Measurements from ENCODE around the gene A3GALT2.

GRCh38 chr1:33281554-33282303, 39.2 kb downstream of the A3GALT2 start:
- TF ChIP-seq, protein P1, sequence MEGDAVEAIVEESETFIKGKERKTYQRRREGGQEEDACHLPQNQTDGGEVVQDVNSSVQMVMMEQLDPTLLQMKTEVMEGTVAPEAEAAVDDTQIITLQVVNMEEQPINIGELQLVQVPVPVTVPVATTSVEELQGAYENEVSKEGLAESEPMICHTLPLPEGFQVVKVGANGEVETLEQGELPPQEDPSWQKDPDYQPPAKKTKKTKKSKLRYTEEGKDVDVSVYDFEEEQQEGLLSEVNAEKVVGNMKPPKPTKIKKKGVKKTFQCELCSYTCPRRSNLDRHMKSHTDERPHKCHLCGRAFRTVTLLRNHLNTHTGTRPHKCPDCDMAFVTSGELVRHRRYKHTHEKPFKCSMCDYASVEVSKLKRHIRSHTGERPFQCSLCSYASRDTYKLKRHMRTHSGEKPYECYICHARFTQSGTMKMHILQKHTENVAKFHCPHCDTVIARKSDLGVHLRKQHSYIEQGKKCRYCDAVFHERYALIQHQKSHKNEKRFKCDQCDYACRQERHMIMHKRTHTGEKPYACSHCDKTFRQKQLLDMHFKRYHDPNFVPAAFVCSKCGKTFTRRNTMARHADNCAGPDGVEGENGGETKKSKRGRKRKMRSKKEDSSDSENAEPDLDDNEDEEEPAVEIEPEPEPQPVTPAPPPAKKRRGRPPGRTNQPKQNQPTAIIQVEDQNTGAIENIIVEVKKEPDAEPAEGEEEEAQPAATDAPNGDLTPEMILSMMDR (IDR thresholded peaks at IDR 0.05; ENCODE audit: low read depth, low read length, poor library complexity, severe bottlenecking), result no peak
- TF ChIP-seq EZH2phosphoT487 (IDR thresholded peaks at IDR 0.05; ENCODE audit: borderline replicate concordance, low read length), result no peak
